Ovary (tissue), 3 donors: ENCODE data around the gene DISC1.

Experiments
- EP300 ChIP-seq: sonication (generic); formaldehyde crosslinking; IDR thresholded peaks from one replicate; pipeline ENCODE4 v1.6.1; 2017; ENCODE audit warnings: antibody characterized with exemption
- TF ChIP-seq, protein P1 (sequence below), 3 donors: fragments of 450-650 bp in 2 of 3; fragments of 200-600 bp in 1 of 3; IDR thresholded peaks; one replicate each; pipeline versions ENCODE4 v1.5.1 to v1.8.0; 2016 to 2022; ENCODE audit warnings: antibody characterized with exemption in 3 of 3, mild to moderate bottlenecking in 1 of 3
- donor health status: DM: no; HTN: no; CAD: no.

DNA sequence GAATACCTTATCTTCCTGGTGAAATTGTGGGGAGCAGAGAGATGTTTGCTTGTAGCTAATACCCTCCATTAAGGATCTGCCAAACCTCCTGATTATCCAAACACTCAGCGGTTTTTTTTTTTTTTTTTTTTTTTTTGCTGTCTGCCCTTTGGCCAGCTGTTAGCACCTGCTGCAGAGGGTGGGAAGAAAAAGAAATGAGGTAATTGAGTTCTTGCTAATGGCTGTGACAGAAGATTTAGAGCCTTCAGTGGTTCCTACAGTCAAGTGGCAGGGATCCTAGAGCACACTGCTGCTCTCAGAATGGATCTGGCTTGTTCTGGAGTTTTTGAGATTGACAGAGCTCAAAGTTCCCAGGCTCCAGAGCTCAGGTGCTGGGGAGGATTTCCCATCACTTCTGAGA, 342.5 kb downstream of the DISC1 start:
- TF ChIP-seq, protein P1, sequence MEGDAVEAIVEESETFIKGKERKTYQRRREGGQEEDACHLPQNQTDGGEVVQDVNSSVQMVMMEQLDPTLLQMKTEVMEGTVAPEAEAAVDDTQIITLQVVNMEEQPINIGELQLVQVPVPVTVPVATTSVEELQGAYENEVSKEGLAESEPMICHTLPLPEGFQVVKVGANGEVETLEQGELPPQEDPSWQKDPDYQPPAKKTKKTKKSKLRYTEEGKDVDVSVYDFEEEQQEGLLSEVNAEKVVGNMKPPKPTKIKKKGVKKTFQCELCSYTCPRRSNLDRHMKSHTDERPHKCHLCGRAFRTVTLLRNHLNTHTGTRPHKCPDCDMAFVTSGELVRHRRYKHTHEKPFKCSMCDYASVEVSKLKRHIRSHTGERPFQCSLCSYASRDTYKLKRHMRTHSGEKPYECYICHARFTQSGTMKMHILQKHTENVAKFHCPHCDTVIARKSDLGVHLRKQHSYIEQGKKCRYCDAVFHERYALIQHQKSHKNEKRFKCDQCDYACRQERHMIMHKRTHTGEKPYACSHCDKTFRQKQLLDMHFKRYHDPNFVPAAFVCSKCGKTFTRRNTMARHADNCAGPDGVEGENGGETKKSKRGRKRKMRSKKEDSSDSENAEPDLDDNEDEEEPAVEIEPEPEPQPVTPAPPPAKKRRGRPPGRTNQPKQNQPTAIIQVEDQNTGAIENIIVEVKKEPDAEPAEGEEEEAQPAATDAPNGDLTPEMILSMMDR (IDR thresholded peaks at IDR 0.05), result no peak
- TF ChIP-seq EP300, result no peak
